ENCODE results near the gene TSSK2.

TSSK2 gene

DNA sequence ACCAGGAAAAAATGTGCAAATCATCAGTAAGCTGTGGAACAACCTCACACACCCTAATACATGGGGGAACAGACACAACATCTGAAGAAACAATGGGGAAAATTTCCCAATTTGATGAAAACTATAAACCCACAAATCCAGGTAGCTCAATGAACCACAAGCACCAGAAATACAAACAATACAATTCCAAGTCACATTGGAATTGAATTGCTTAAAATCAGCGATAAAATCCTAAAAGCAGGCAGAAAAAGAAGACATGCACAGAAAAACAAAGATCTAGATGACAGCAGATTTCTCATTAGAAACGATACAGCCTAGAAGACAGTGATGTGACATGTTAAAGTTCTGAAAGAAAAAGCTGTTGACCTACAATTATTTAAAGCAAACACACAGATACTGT is 40.9 kb upstream of the TSSK2 start:
- Histone ChIP-seq H3K9ac (ENCODE audit: low read length in 5 of 5) (no peak overlapping the region), H3K27ac (ENCODE audit: low read depth, low read length) (no peak overlapping the region), H3K36me3 (ENCODE audit: control insufficient read depth in 5 of 5, insufficient read depth in 5 of 5, low read length in 5 of 5) (peaks cover 9 to 22% (median 13%) of the 10 kb centered on the region in 5 donors), H3K4me1 (ENCODE audit: control insufficient read depth in 5 of 5, insufficient read depth in 5 of 5, low read length in 5 of 5) (peaks cover 4 to 11% (median 10%) of the 10 kb centered on the region in 5 donors), H3K27me3 (ENCODE audit: control insufficient read depth in 5 of 5, insufficient read depth in 4 of 5, low read length in 5 of 5) (no peaks in the 10 kb centered on the region), H3K9me3 (ENCODE audit: control insufficient read depth in 5 of 5, low read length in 5 of 5) (no peaks in the 10 kb centered on the region), H3K4me3 (ENCODE audit: low read depth in 1 of 5, low read length in 5 of 5) (no peak overlapping the region)

DNA sequence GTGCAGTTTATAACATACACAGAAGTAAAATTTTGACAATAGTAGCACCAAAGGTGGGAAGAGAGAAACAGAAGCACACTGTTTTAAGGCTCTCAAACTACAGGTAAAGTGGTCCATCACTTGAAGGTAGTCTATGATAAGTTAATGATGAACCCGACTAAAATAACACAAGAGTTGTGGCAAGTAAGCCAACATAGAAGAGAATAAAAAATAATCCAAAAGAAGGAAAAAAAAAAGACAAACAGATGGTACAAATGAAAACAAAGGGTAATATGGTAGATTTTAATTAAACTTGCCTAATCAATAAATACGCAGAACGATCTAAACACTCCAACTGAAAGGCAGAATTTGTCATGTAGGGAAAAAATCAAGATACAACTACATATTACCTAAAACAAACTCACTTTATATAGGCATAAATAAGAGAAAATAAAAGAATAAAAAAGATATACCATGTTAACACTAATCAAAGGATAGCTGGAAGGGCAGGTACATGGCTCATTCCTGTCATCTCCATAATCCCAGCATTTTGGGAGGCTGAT is 40.5 kb upstream of the TSSK2 start:
- no peak overlapping the region for H3K9ac ChIP-seq (ENCODE audit: low read length in 5 of 5)
- H3K4me1 ChIP-seq (ENCODE audit: control insufficient read depth in 5 of 5, insufficient read depth in 5 of 5, low read length in 5 of 5), result peaks cover under 1 to 6% (median 5%) of the 10 kb centered on the region in 5 donors
- H3K9me3 ChIP-seq (ENCODE audit: control insufficient read depth in 5 of 5, low read length in 5 of 5), result no peaks in the 10 kb centered on the region
- H3K27ac ChIP-seq (ENCODE audit: low read depth, low read length), result no peak overlapping the region
- peaks cover 9 to 22% (median 13%) of the 10 kb centered on the region in 5 donors for H3K36me3 ChIP-seq (ENCODE audit: control insufficient read depth in 5 of 5, insufficient read depth in 5 of 5, low read length in 5 of 5)
- no peak overlapping the region for H3K4me3 ChIP-seq (ENCODE audit: low read depth in 1 of 5, low read length in 5 of 5)
- H3K27me3 ChIP-seq (ENCODE audit: control insufficient read depth in 5 of 5, insufficient read depth in 4 of 5, low read length in 5 of 5), result no peaks in the 10 kb centered on the region

DNA sequence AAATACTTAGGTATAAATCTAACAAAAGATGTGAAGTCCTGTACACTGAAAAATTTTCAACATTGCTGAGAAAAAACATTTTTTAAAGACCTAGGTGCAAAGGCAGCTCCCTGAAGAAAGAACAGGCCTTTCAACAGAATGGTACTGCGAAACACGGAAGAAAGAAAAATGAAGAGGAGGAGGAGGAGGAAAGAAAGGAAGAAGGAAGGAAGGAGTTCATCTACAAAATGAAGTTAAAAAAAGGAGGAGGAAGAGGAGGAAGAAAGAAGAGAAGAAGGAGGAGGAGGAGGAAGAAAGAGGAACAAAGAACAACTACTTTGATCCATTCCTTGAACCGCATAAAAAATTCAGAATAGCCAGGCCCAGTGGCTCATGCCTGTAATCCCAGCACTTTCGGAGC is 38.4 kb upstream of the TSSK2 start:
- Histone ChIP-seq H3K4me3 (ENCODE audit: low read depth in 1 of 5, low read length in 5 of 5) (no peak overlapping the region), H3K4me1 (ENCODE audit: control insufficient read depth in 5 of 5, insufficient read depth in 5 of 5, low read length in 5 of 5) (peaks cover 0 to 3% (median 0%) of the 10 kb centered on the region in 5 donors), H3K9me3 (ENCODE audit: control insufficient read depth in 5 of 5, low read length in 5 of 5) (no peaks in the 10 kb centered on the region), H3K27ac (ENCODE audit: low read depth, low read length) (no peak overlapping the region), H3K27me3 (ENCODE audit: control insufficient read depth in 5 of 5, insufficient read depth in 4 of 5, low read length in 5 of 5) (no peaks in the 10 kb centered on the region), H3K9ac (ENCODE audit: low read length in 5 of 5) (no peak overlapping the region), H3K36me3 (ENCODE audit: control insufficient read depth in 5 of 5, insufficient read depth in 5 of 5, low read length in 5 of 5) (peaks cover 9 to 20% (median 13%) of the 10 kb centered on the region in 5 donors)

DNA sequence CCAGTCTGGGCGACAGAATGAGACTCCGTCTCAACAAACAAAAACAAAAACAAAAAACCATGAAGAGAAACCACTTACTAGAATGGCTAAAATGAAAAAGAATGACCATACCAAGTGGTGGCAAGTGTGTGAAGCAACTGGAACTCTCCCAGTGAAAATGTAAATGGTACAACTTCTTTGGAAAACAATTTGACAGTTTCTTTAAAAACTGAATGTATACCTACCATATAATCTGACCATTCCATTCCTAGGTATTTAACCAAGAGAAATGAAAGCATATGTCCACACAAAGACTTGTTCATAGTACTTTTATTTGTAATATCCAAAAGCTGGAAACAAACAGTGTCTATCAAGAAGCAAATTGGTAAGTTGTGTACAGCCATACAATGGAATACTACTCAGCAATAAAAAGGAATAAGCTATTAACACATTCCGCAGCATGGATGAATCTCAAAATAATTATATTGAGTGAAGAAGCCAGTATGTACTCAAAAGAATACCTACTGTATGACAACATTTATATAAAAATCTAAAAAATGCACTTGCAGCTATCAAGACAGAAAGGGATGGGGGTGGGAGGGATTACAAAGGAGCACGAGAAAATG is 36.6 kb upstream of the TSSK2 start:
- Histone ChIP-seq H3K4me1 (ENCODE audit: control insufficient read depth in 5 of 5, insufficient read depth in 5 of 5, low read length in 5 of 5) (peaks cover 0 to 9% (median 0%) of the 10 kb centered on the region in 5 donors), H3K27me3 (ENCODE audit: control insufficient read depth in 5 of 5, insufficient read depth in 4 of 5, low read length in 5 of 5) (no peaks in the 10 kb centered on the region), H3K27ac (ENCODE audit: low read depth, low read length) (no peak overlapping the region), H3K9me3 (ENCODE audit: control insufficient read depth in 5 of 5, low read length in 5 of 5) (no peaks in the 10 kb centered on the region), H3K4me3 (ENCODE audit: low read depth in 1 of 5, low read length in 5 of 5) (no peak overlapping the region), H3K9ac (ENCODE audit: low read length in 5 of 5) (no peak overlapping the region), H3K36me3 (ENCODE audit: control insufficient read depth in 5 of 5, insufficient read depth in 5 of 5, low read length in 5 of 5) (peaks cover 0 to 12% (median 3%) of the 10 kb centered on the region in 5 donors)

DNA sequence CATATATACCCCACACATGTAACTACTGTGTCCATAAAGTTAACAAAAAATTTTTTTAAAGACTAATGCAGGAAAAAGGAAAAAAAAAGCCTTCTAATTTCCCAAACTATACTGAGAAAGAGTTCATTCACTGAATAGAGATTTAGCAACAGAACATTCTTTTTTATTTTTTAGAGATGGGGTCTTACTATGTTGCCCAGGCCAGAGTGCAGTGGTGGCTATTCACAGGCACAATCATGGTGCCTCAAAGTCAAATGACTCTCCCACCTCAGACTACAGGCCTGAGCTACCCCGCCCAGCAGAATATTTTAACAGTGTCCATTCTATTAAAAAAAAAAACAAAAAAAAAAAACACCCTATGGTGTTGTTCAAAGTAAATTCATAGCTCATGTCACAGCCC is 34.6 kb upstream of the TSSK2 start:
- H3K27ac ChIP-seq (ENCODE audit: low read depth, low read length), result no peak overlapping the region
- no peaks in the 10 kb centered on the region for H3K27me3 ChIP-seq (ENCODE audit: control insufficient read depth in 5 of 5, insufficient read depth in 4 of 5, low read length in 5 of 5)
- peaks cover 0 to 9% (median 0%) of the 10 kb centered on the region in 5 donors for H3K4me1 ChIP-seq (ENCODE audit: control insufficient read depth in 5 of 5, insufficient read depth in 5 of 5, low read length in 5 of 5)
- peaks cover 0 to 12% (median 3%) of the 10 kb centered on the region in 5 donors for H3K36me3 ChIP-seq (ENCODE audit: control insufficient read depth in 5 of 5, insufficient read depth in 5 of 5, low read length in 5 of 5)
- no peaks in the 10 kb centered on the region for H3K9me3 ChIP-seq (ENCODE audit: control insufficient read depth in 5 of 5, low read length in 5 of 5)
- H3K9ac ChIP-seq (ENCODE audit: low read length in 5 of 5), result no peak overlapping the region
- no peak overlapping the region for H3K4me3 ChIP-seq (ENCODE audit: low read depth in 1 of 5, low read length in 5 of 5)

DNA sequence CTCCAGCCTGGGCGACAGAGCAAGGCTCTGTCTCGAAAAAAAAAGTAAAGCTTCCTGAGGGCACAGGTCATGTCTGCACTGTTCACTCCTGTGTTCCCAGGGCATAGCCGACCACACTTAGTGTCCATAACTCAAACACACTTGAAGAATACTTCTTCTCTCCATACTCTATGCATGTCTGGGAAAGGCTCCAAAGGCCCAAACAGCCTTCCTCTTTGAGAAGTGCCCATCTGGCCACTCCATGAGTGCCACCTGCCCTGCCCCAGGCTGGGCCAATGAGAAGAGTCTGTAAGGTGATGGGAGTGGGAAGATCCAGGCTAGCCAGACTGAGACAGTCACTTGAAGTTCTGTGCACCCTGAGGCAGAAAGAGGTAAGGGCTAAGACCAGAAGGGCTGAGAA is 33.6 kb upstream of the TSSK2 start:
- no peak overlapping the region for H3K27ac ChIP-seq (ENCODE audit: low read depth, low read length)
- no peak overlapping the region for H3K9ac ChIP-seq (ENCODE audit: low read length in 5 of 5)
- H3K4me1 ChIP-seq (ENCODE audit: control insufficient read depth in 5 of 5, insufficient read depth in 5 of 5, low read length in 5 of 5), result peaks cover 0 to 9% (median 0%) of the 10 kb centered on the region in 5 donors
- no peaks in the 10 kb centered on the region for H3K9me3 ChIP-seq (ENCODE audit: control insufficient read depth in 5 of 5, low read length in 5 of 5)
- H3K36me3 ChIP-seq (ENCODE audit: control insufficient read depth in 5 of 5, insufficient read depth in 5 of 5, low read length in 5 of 5), result peaks cover 0 to 12% (median 3%) of the 10 kb centered on the region in 5 donors
- no peaks in the 10 kb centered on the region for H3K27me3 ChIP-seq (ENCODE audit: control insufficient read depth in 5 of 5, insufficient read depth in 4 of 5, low read length in 5 of 5)
- no peak overlapping the region for H3K4me3 ChIP-seq (ENCODE audit: low read depth in 1 of 5, low read length in 5 of 5)

DNA sequence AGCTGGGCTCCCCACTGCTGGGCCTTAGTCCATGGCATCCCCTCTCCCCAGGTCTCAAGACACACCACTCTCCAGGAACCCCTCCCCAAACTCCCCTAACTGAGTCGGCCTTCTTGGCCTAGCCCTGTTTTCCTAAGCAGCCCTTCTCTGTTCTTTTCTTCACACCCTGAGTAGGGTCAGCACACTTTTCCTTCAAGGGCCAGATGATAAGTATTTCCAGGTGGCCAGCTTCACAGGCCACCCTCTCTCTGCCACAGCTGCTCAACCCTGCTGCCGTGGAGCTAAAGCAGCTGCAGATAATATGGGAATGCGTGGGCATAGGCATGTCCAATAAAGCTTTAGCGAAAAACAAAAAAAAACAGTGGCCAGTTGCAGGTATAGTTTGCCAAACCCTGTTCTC is 33.0 kb upstream of the TSSK2 start:
- Histone ChIP-seq H3K36me3 (ENCODE audit: control insufficient read depth in 5 of 5, insufficient read depth in 5 of 5, low read length in 5 of 5) (peaks cover 0 to 12% (median 3%) of the 10 kb centered on the region in 5 donors), H3K9me3 (ENCODE audit: control insufficient read depth in 5 of 5, low read length in 5 of 5) (no peaks in the 10 kb centered on the region), H3K4me1 (ENCODE audit: control insufficient read depth in 5 of 5, insufficient read depth in 5 of 5, low read length in 5 of 5) (peaks cover 0 to 9% (median 0%) of the 10 kb centered on the region in 5 donors), H3K4me3 (ENCODE audit: low read depth in 1 of 5, low read length in 5 of 5) (no peak overlapping the region), H3K27me3 (ENCODE audit: control insufficient read depth in 5 of 5, insufficient read depth in 4 of 5, low read length in 5 of 5) (no peaks in the 10 kb centered on the region), H3K27ac (ENCODE audit: low read depth, low read length) (no peak overlapping the region), H3K9ac (ENCODE audit: low read length in 5 of 5) (no peak overlapping the region)

DNA sequence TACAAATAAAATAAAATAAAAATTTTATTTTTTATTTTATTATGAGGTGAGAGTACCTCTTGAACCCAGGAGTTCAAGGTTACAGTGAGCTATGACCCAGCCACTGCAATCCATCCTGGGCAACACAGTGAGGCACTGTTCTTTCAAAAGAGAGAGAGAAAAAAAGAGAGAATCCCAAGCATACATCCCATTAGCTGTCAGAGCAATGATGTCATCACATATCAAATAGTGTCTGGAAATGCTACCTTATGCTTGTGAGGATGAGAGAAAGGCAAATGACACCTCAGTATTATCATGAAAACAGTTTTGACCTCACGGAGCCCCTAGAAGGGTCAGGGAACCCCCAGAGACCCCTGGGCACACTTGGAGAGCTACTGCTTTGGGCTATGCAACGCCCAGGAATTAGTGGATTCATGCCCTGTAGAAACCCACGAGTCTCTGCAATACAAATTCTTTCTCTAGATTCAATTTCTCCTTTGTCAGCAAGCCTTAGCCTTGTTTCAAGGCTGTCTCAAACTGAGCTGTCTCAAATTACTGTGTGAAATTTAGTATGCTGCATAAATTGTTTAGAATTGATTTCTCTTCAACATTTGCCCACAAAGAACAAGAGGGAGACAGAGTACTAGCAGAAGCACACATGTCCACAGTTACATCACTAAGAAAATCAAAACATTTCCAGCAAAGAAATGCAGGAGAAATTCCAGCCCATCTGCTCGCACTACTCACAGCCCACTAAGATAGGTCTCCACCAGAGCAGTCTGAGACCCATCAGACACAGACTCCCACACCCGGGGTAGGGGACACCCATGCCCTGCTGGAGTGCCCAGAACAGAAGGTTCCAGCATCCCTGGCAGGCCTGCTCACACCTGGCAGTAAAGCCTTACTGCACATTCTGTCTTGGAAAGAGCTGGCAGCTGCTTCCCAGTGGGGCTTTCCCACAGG is 27.0 kb upstream of the TSSK2 start:
- H3K36me3 ChIP-seq (ENCODE audit: control insufficient read depth in 5 of 5, insufficient read depth in 5 of 5, low read length in 5 of 5), result peaks cover 0 to under 1% (median 0%) of the 10 kb centered on the region in 5 donors
- no peaks in the 10 kb centered on the region for H3K9me3 ChIP-seq (ENCODE audit: control insufficient read depth in 5 of 5, low read length in 5 of 5)
- H3K27ac ChIP-seq (ENCODE audit: low read depth, low read length), result no peak overlapping the region
- no peaks in the 10 kb centered on the region for H3K27me3 ChIP-seq (ENCODE audit: control insufficient read depth in 5 of 5, insufficient read depth in 4 of 5, low read length in 5 of 5)
- H3K4me1 ChIP-seq (ENCODE audit: control insufficient read depth in 5 of 5, insufficient read depth in 5 of 5, low read length in 5 of 5), result peaks cover 10 to 36% (median 33%) of the 10 kb centered on the region in 5 donors
- no peak overlapping the region for H3K4me3 ChIP-seq (ENCODE audit: low read depth in 1 of 5, low read length in 5 of 5)
- no peak overlapping the region for H3K9ac ChIP-seq (ENCODE audit: low read length in 5 of 5)

DNA sequence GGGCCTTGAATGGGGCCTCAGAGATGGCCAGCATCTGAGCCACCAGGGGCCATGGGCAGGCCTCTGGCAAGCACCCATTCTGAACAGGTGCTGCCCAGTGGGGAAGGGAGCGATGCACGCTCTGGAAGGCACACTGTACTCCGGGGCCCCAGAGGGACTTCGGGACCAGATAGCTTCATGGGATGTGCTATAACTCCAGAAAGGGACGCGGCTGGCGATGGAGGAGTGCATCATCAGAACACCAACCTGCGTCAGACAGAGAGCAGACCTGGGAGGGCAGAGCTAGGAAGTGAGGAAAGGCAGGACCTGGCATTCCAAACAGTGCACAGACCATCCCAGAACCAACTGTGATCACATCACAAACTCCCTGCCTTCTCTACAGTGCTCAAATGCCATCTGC is 25.7 kb upstream of the TSSK2 start:
- no peak overlapping the region for H3K9ac ChIP-seq (ENCODE audit: low read length in 5 of 5)
- H3K27ac ChIP-seq (ENCODE audit: low read depth, low read length), result no peak overlapping the region
- H3K36me3 ChIP-seq (ENCODE audit: control insufficient read depth in 5 of 5, insufficient read depth in 5 of 5, low read length in 5 of 5), result no peaks in the 10 kb centered on the region
- H3K9me3 ChIP-seq (ENCODE audit: control insufficient read depth in 5 of 5, low read length in 5 of 5), result no peaks in the 10 kb centered on the region
- H3K4me3 ChIP-seq (ENCODE audit: low read depth in 1 of 5, low read length in 5 of 5), result no peak overlapping the region
- peaks cover 14 to 47% (median 45%) of the 10 kb centered on the region in 5 donors for H3K4me1 ChIP-seq (ENCODE audit: control insufficient read depth in 5 of 5, insufficient read depth in 5 of 5, low read length in 5 of 5)
- no peaks in the 10 kb centered on the region for H3K27me3 ChIP-seq (ENCODE audit: control insufficient read depth in 5 of 5, insufficient read depth in 4 of 5, low read length in 5 of 5)
